HG03439 (cell line): ENCODE measurements around the gene SKIC8.

Experiments used
- ATAC-seq: cut with Tn5 transposase; IDR thresholded peaks from one replicate; pipeline ENCODE4 v1.9.1; 2021; ENCODE audit warnings: mild to moderate bottlenecking, moderate library complexity; ENCODE audit not compliant: unreplicated experiment

SKIC8 gene

GRCh38 chr15:78299101-78299930 lies at the start of gene SKIC8:
SKIC8 (minus strand) TSS chr15:78299609; CDS start chr15:78295686, 3,923 bp downstream.
- ATAC-seq = peak; percentile 86

GRCh38 chr15:78347586-78348543 lies 48.5 kb upstream of the SKIC8 start:
- ATAC-seq = no peak

- no peak for ATAC-seq
Observed at GRCh38 chr15:78345396-78346125, 46.2 kb upstream of the SKIC8 start.

GRCh38 chr15:78343276-78344060 lies 44.1 kb upstream of the SKIC8 start:
- ATAC-seq = no peak

- no peak for ATAC-seq
Observed at GRCh38 chr15:78342021-78342420, 42.6 kb upstream of the SKIC8 start.

GRCh38 chr15:78341057-78341987 lies 41.9 kb upstream of the SKIC8 start:
- no peak for ATAC-seq

GRCh38 chr15:78340231-78341056 lies 41.0 kb upstream of the SKIC8 start, which contains the start of gene CRABP1:
CRABP1 (plus strand) TSS chr15:78340353; CDS start chr15:78340429, 76 bp downstream.
- ATAC-seq = no peak

GRCh38 chr15:78339559-78339958 lies 40.1 kb upstream of the SKIC8 start:
- ATAC-seq = no peak

- no peak for ATAC-seq
Observed at GRCh38 chr15:78338781-78339180, 39.4 kb upstream of the SKIC8 start.

GRCh38 chr15:78335985-78336384 lies 36.6 kb upstream of the SKIC8 start:
- ATAC-seq = no peak

GRCh38 chr15:78334845-78335244 lies 35.4 kb upstream of the SKIC8 start:
- ATAC-seq = no peak

- no peak for ATAC-seq
Observed at GRCh38 chr15:78329625-78330024, 30.2 kb upstream of the SKIC8 start.

- no peak for ATAC-seq
Observed at GRCh38 chr15:78327466-78327865, 28.1 kb upstream of the SKIC8 start.

- ATAC-seq = no peak
Observed at GRCh38 chr15:78325092-78325843, 25.9 kb upstream of the SKIC8 start.

GRCh38 chr15:78324144-78324543 lies 24.7 kb upstream of the SKIC8 start:
- ATAC-seq = no peak

- no peak for ATAC-seq
Observed at GRCh38 chr15:78323693-78324092, 24.3 kb upstream of the SKIC8 start.

- no peak for ATAC-seq
Observed at GRCh38 chr15:78322724-78323521, 23.5 kb upstream of the SKIC8 start.
